ENCODE results near the gene CYP24A1. TPM values are rescaled to one million over a fixed set of nuclear protein-coding genes. Genes with fewer than 3 reads are reported as not detected.

Gene CYP24A1
- total and polyA plus RNA-seq, 2 experiments from 2014 or later, result 0.43 to 1.2 TPM

DNA sequence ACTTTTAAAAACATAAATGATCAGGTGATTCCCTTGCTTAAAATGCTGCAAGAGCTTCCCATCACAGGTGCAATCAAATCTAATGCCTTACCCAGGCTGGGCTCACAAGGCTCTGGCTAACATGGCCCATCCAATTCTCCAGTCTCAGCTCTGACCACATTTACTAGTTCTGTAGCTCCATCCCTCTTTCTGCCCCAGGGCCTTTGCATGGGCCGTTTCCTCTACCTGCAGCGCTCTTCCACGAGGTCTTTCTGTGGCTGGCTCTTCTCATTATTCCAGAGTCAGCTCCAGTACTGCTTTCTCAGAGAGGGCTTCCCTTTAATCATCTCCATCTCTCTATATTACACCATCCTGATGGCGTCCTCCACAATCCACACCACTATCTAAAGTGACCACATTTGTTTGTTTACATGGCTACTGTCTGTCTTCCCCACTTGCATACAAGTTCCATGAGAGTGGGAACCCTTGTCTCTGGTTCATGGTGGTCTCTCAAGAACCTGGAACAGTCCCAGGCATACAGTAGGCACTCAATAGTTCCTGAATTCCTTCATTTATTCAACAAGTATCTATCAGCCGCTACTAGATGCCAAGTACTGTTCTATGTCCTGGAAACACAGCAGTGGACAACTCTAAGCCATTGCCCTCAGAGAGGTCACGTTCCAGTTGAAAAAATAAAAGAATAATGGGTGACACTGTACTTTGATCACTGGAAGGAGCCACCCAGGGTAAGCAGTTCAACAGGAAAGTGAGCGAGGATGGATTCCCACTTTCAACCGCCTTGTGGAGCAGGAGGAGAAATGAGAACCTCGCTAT is 12.6 kb downstream of the CYP24A1 start:
- Histone ChIP-seq H3K27me3 (replicated peaks; ENCODE audit: insufficient read depth) (no peaks in the 10 kb centered on the region), H3K79me2 (ENCODE audit: insufficient read depth) (no peaks in the 10 kb centered on the region), H3K9me3 (ENCODE audit: low read depth) (no peaks in the 10 kb centered on the region), H3K4me2 (ENCODE audit: unreplicated experiment) (no peak overlapping the region), H3K27ac (no peak overlapping the region), H3K9me2 (ENCODE audit: insufficient read depth) (no peaks in the 10 kb centered on the region), H3K4me3 (no peak overlapping the region), H3F3A (ENCODE audit: insufficient read depth) (no peaks in the 10 kb centered on the region), H3K36me3 (ENCODE audit: low read depth) (no peaks in the 10 kb centered on the region), H3K4me1 (ENCODE audit: insufficient read depth) (no peaks in the 10 kb centered on the region), H4K20me1 (ENCODE audit: insufficient read depth) (no peaks in the 10 kb centered on the region), H2AFZ (no peak overlapping the region), H3K9ac (no peak overlapping the region)
- TF ChIP-seq EZH2 (IDR thresholded peaks at IDR 0.05; ENCODE audit: insufficient read depth, poor library complexity, severe bottlenecking) (no peak), EZH2phosphoT487 (IDR thresholded peaks at IDR 0.05; ENCODE audit: insufficient read depth, low read depth) (no peak)
- in situ Hi-C loops (cut with MboI), result no loop called here
- 86 to 87% methylated on average over 9 of the region's 9 CpGs for WGBS, 2 experiments (ENCODE audit: low coverage in 1 of 2, low lambda C conversion rate in 2 of 2, missing lambda C conversion rate in 2 of 2)
- no peak for DNase-seq

DNA sequence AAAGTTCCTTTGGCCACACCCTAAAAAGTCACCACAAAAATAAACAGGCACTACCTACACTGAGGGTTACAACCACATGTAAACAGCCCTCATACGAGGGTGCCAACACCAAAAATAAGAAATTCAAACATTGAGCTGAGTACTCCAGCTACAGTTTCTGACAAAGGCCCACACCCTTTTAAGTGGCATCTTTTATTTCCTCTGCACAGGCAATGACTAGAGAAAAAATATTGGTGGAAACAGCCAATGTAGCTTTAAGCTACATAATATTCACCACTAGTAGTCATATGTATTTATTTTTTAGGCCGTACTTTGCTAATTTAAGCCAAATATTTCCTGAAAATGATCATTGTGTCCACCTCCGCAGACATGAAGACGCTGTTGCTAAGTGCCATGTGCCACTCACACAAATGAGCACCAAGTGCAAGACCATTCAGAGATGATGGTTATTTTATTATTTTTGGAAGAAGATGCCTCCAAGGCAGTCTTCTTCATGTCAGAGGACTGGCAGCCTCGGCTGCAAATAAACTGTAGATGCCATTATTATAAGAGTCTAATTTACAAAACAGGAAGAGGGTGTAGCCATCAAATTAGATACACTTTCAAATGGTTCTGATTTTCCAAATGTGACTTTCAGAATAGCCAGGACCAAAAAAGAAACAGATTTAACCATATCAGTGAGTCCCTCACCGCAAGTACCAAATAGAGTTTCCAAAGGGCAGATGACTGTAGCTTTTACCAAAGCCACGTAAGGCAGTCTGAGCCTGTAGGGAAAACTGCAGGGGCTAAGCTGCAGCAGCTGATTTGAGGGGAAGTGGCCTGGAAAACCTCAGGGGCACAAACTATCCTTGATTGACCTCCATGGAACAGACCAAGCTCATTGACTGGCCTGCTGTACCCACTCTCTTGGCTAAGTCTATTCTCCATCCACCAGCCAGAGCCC is 13.4 kb downstream of the CYP24A1 start:
- H3K27me3 ChIP-seq (replicated peaks; ENCODE audit: insufficient read depth), result no peaks in the 10 kb centered on the region
- whole genome bisulfite sequencing, 2 experiments (ENCODE audit: low coverage in 1 of 2, low lambda C conversion rate in 2 of 2, missing lambda C conversion rate in 2 of 2), result 48 to 49% methylated on average over 7 of the region's 7 CpGs
- H3K9ac ChIP-seq, result no peak overlapping the region
- no peaks in the 10 kb centered on the region for H3F3A ChIP-seq (ENCODE audit: insufficient read depth)
- H3K27ac ChIP-seq, result no peak overlapping the region
- DNase-seq, result no peak
- TF ChIP-seq EZH2 (IDR thresholded peaks at IDR 0.05; ENCODE audit: insufficient read depth, poor library complexity, severe bottlenecking) (no peak), EZH2phosphoT487 (IDR thresholded peaks at IDR 0.05; ENCODE audit: insufficient read depth, low read depth) (no peak)
- no peak overlapping the region for H3K4me3 ChIP-seq
- H3K4me2 ChIP-seq (ENCODE audit: unreplicated experiment), result no peak overlapping the region
- H3K36me3 ChIP-seq (ENCODE audit: low read depth), result no peaks in the 10 kb centered on the region
- no peaks in the 10 kb centered on the region for H3K4me1 ChIP-seq (ENCODE audit: insufficient read depth)
- H3K9me2 ChIP-seq (ENCODE audit: insufficient read depth), result no peaks in the 10 kb centered on the region
- in situ Hi-C loops (cut with MboI), result no loop called here
- H2AFZ ChIP-seq, result no peak overlapping the region
- no peaks in the 10 kb centered on the region for H3K79me2 ChIP-seq (ENCODE audit: insufficient read depth)
- no peaks in the 10 kb centered on the region for H4K20me1 ChIP-seq (ENCODE audit: insufficient read depth)
- no peaks in the 10 kb centered on the region for H3K9me3 ChIP-seq (ENCODE audit: low read depth)

DNA sequence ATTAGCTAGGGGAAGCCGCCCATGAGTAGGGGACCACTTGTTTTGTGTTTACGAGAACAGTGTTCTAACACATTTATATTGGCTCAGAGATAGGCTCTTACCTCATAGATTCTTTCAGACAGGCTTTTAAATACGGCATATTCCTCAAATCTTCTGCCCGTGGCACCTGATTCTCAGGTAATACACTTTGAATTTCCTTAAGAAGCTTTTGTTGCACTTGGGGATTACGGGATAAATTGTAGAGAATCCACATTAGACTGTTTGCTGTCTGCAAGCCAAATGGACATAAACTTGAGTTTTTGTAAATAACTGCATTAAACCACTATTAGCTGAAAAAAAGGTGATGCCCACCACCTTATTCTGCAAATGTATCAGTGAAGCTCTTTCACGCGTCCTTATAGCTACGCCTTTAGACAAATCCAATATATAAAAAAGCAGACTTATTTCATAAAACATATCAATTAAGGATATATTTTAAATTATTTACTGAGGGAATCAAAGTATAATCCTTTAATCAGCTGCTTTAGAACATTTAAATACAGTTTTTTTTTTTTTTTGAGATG is 14.8 kb downstream of the CYP24A1 start:
- 56 to 61% methylated on average over 8 of the region's 8 CpGs for WGBS, 2 experiments (ENCODE audit: low coverage in 1 of 2, low lambda C conversion rate in 2 of 2, missing lambda C conversion rate in 2 of 2)
- Histone ChIP-seq H3K9ac (no peak overlapping the region), H3K9me3 (ENCODE audit: low read depth) (no peaks in the 10 kb centered on the region), H3K9me2 (ENCODE audit: insufficient read depth) (no peaks in the 10 kb centered on the region), H3F3A (ENCODE audit: insufficient read depth) (no peaks in the 10 kb centered on the region), H2AFZ (no peak overlapping the region), H3K36me3 (ENCODE audit: low read depth) (no peaks in the 10 kb centered on the region), H3K79me2 (ENCODE audit: insufficient read depth) (no peaks in the 10 kb centered on the region), H3K4me3 (no peak overlapping the region), H3K4me2 (ENCODE audit: unreplicated experiment) (no peak overlapping the region), H3K27ac (no peak overlapping the region), H3K4me1 (ENCODE audit: insufficient read depth) (no peaks in the 10 kb centered on the region), H4K20me1 (ENCODE audit: insufficient read depth) (no peaks in the 10 kb centered on the region), H3K27me3 (replicated peaks; ENCODE audit: insufficient read depth) (no peaks in the 10 kb centered on the region)
- TF ChIP-seq EZH2 (IDR thresholded peaks at IDR 0.05; ENCODE audit: insufficient read depth, poor library complexity, severe bottlenecking), result no peak
- no peak for TF ChIP-seq EZH2phosphoT487 (IDR thresholded peaks at IDR 0.05; ENCODE audit: insufficient read depth, low read depth)
- in situ Hi-C loops (cut with MboI), result no loop called here
- DNase-seq, result no peak

DNA sequence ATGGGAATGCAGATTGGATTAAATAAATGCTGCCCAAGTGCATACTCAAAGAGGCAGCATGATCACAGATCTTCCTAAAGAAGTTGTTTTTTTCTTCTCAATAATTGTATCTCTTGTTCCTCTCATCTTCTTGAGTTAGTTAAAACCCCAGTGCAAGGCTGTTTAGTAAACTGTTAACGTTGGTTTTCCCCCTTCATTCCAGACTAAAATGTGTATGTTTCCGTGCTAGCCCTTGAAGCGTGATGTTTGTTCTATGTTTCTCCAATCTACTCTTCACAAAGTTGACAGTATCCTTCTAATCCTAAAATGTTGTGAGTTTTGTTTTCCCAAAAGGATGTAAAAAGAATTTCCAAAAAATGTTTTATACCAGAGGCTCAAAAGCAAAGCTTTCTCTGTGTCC is 15.6 kb downstream of the CYP24A1 start:
- in situ Hi-C loops (cut with MboI), result no loop called here

More for the DNA sequence above, 15.6 kb downstream of the CYP24A1 start:
- no peak overlapping the region for H3K27ac ChIP-seq
- H3K4me2 ChIP-seq (ENCODE audit: unreplicated experiment), result no peak overlapping the region
- no peaks in the 10 kb centered on the region for H3K9me2 ChIP-seq (ENCODE audit: insufficient read depth)
- H3K4me1 ChIP-seq (ENCODE audit: insufficient read depth), result no peaks in the 10 kb centered on the region
- H3K9me3 ChIP-seq (ENCODE audit: low read depth), result no peaks in the 10 kb centered on the region
- H2AFZ ChIP-seq, result no peak overlapping the region
- H3K4me3 ChIP-seq, result no peak overlapping the region
- H3K36me3 ChIP-seq (ENCODE audit: low read depth), result no peaks in the 10 kb centered on the region
- no peaks in the 10 kb centered on the region for H3K27me3 ChIP-seq (replicated peaks; ENCODE audit: insufficient read depth)
- WGBS, 2 experiments (ENCODE audit: low coverage in 1 of 2, low lambda C conversion rate in 2 of 2, missing lambda C conversion rate in 2 of 2), result 66 to 70% methylated on average over 3 of the region's 3 CpGs
- H3K9ac ChIP-seq, result no peak overlapping the region
- TF ChIP-seq EZH2phosphoT487 (IDR thresholded peaks at IDR 0.05; ENCODE audit: insufficient read depth, low read depth) (no peak), EZH2 (IDR thresholded peaks at IDR 0.05; ENCODE audit: insufficient read depth, poor library complexity, severe bottlenecking) (no peak)
- DNase-seq, result no peak
- H4K20me1 ChIP-seq (ENCODE audit: insufficient read depth), result no peaks in the 10 kb centered on the region
- H3K79me2 ChIP-seq (ENCODE audit: insufficient read depth), result no peaks in the 10 kb centered on the region
- no peaks in the 10 kb centered on the region for H3F3A ChIP-seq (ENCODE audit: insufficient read depth)
